A549 (cell line): ENCODE data around the gene PPP1R1A. TPM values are rescaled to one million over a fixed set of nuclear protein-coding genes. Genes with fewer than 3 reads are reported as not detected.

Source experiments
- ATAC-seq, 2 experiments: fragments of 200-7000 bp in 1 of 2; fragments of >200 bp in 1 of 2; cut with Nextera tagmentation in 1 of 2; cut with Tn5 transposase in 1 of 2; 3 replicates each; pipeline versions ENCODE4 v1.8.0 to v1.9.1; 2018 to 2020; ENCODE audit warnings: mild to moderate bottlenecking in 1 of 2, moderate library complexity in 1 of 2
- CTCF ChIA-PET: fragments of 300-600 bp; sonication (Branson Sonifier 250); formaldehyde crosslinking; extraction: SDS; loops from one replicate; lab custom pipeline; 2021; ENCODE audit warnings: antibody characterized with exemption, inconsistent platforms; lab: Yijun Ruan, JAX
- POLR2A ChIA-PET: fragments of 350-600 bp; formaldehyde crosslinking; extraction: SDS; loops from one replicate; lab custom pipeline; 2021; ENCODE audit warnings: antibody characterized with exemption, inconsistent platforms; lab: Yijun Ruan, JAX
- DNase-seq, 2 experiments: peaks; one replicate each; pipeline versions ENCODE4 v3.0.0 to v3.0.0-alpha.2; 2011 to 2016; ENCODE audit warnings: low read depth in 1 of 2, low spot score in 1 of 2
- FAIRE-seq: peaks from 2 replicates; lab custom pipeline; 2011; peaks lifted over from hg19 to GRCh38; lab: Jason Lieb, UNC
- H3K27ac ChIP-seq, 2 experiments: fragments of >200 bp; sonication (Bioruptor Twin); formaldehyde crosslinking; 3 replicates each; pipeline ENCODE4 v1.5.1; 2016 to 2017
- H3K4me1 ChIP-seq: fragments of >200 bp; sonication (Bioruptor Twin); formaldehyde crosslinking; 3 replicates; pipeline ENCODE4 v1.6.1; 2016
- H3K4me2 ChIP-seq: fragments of >200 bp; sonication (Bioruptor Twin); formaldehyde crosslinking; 3 replicates; pipeline ENCODE4 v1.6.1; 2016
- H3K4me3 ChIP-seq: fragments of >200 bp; sonication (Bioruptor Twin); formaldehyde crosslinking; 3 replicates; pipeline ENCODE4 v1.5.1; 2016
- H3K9me3 ChIP-seq: fragments of >200 bp; sonication (Bioruptor Twin); formaldehyde crosslinking; 3 replicates; pipeline ENCODE4 v1.6.1; 2016
- BHLHE40 ChIP-seq: IDR thresholded peaks from 2 replicates; pipeline ENCODE4 v1.6.1; 2012; ENCODE audit warnings: low read depth, low read length, inconsistent platforms
- CEBPB ChIP-seq, 2 experiments: fragments of >200 bp in 1 of 2; sonication (Bioruptor Twin) in 1 of 2; formaldehyde crosslinking in 1 of 2; IDR thresholded peaks; 2 replicates each; pipeline ENCODE4 v1.6.1; 2012 to 2016
- CHD2 ChIP-seq: fragments of 150-350 bp; IDR thresholded peaks from 2 replicates; pipeline ENCODE4 v1.6.1; 2014; ENCODE audit warnings: low read length; ENCODE audit not compliant: partially characterized antibody
- EHMT2 ChIP-seq: fragments of 200-600 bp; sonication (generic); IDR thresholded peaks from 2 replicates; pipeline ENCODE4 v1.6.1; 2016; ENCODE audit warnings: antibody characterized with exemption, low read depth, mild to moderate bottlenecking, moderate library complexity
- ESRRA ChIP-seq: fragments of 150-350 bp; IDR thresholded peaks from 2 replicates; pipeline ENCODE4 v1.6.1; 2014; ENCODE audit warnings: mild to moderate bottlenecking, low read length, borderline replicate concordance
- FOXS1 ChIP-seq: fragments of 250-450 bp; sonication (Bioruptor Pico); IDR thresholded peaks from 2 replicates; pipeline ENCODE4 v1.5.0; 2020; ENCODE audit warnings: mild to moderate bottlenecking, moderate library complexity
- GATA3 ChIP-seq: IDR thresholded peaks from 2 replicates; pipeline ENCODE4 v1.6.1; 2012; ENCODE audit warnings: borderline replicate concordance
- HDAC2 ChIP-seq: fragments of 200-600 bp; sonication (generic); IDR thresholded peaks from 2 replicates; pipeline ENCODE4 v1.6.1; 2016
- HEYL ChIP-seq: fragments of 250-450 bp; sonication (Bioruptor Pico); IDR thresholded peaks from 2 replicates; pipeline ENCODE4 v1.8.0; 2021; ENCODE audit warnings: mild to moderate bottlenecking, moderate library complexity
- KDM1A ChIP-seq: fragments of 200-600 bp; sonication (generic); IDR thresholded peaks from 2 replicates; pipeline ENCODE4 v1.6.1; 2016; ENCODE audit warnings: low read depth, mild to moderate bottlenecking
- MAFK ChIP-seq: fragments of 450-650 bp; IDR thresholded peaks from 2 replicates; pipeline ENCODE4 v1.6.1; 2014; ENCODE audit not compliant: partially characterized antibody
- NFE2L2 ChIP-seq: fragments of 150-350 bp; conservative IDR thresholded peaks from 2 replicates; pipeline ENCODE4 v1.6.1; 2014; ENCODE audit warnings: low read length
- NR3C1 ChIP-seq: fragments of >200 bp; sonication (Bioruptor Twin); formaldehyde crosslinking; IDR thresholded peaks from 3 replicates; pipeline ENCODE4 v1.6.1; 2017
- POLR2A ChIP-seq: IDR thresholded peaks from 2 replicates; pipeline ENCODE4 v1.6.1; 2012; ENCODE audit warnings: mild to moderate bottlenecking, low read length
- RCOR1 ChIP-seq: fragments of 150-350 bp; IDR thresholded peaks from 2 replicates; pipeline ENCODE4 v1.6.1; 2014; ENCODE audit warnings: antibody characterized with exemption, low read length, low read depth
- RFX5 ChIP-seq: fragments of 450-650 bp; IDR thresholded peaks from 2 replicates; pipeline ENCODE4 v1.7.1; 2014; ENCODE audit warnings: antibody characterized with exemption, mild to moderate bottlenecking, moderate library complexity
- RNF2 ChIP-seq: fragments of 200-600 bp; sonication (generic); IDR thresholded peaks from 2 replicates; pipeline ENCODE4 v1.6.1; 2016; ENCODE audit warnings: low read depth, mild to moderate bottlenecking, antibody characterized with exemption, moderate library complexity, borderline replicate concordance
- SMC3 ChIP-seq: fragments of >200 bp; sonication (Bioruptor Twin); formaldehyde crosslinking; IDR thresholded peaks from 3 replicates; pipeline ENCODE4 v1.6.1; 2018; ENCODE audit warnings: inconsistent platforms
- TP53 ChIP-seq: fragments of 250-450 bp; sonication (Bioruptor Pico); IDR thresholded peaks from 2 replicates; pipeline ENCODE4 v1.5.0; 2021; ENCODE audit warnings: mild to moderate bottlenecking, moderate library complexity
- WGBS: methylation state at CpG from one replicate; pipeline ENCODE4 v1.1.6; 2017; ENCODE audit errors: missing lambda C conversion rate; 5-methylcytosine and 5-hydroxymethylcytosine counted together
- polyA plus RNA-seq, 4 experiments: library from polyadenylated mRNA; depleted of rRNA in 3 of 4; stranded (reverse); fragments of >200 nt; fragmentation: RNase III in 1 of 4; extraction: RNeasy Plus Mini Kit Qiagen cat#74134 plus additional on column Dnase treatment in 1 of 4; gene quantifications; 2 replicates in 3 of 4; 3 replicates in 1 of 4; pipeline ENCODE4 v1.2.3, GENCODE V29; 2011 to 2017
- TF ChIP-seq, protein P1 (sequence below): IDR thresholded peaks from 2 replicates; pipeline ENCODE4 v1.6.1; 2012
- TF ChIP-seq, protein P2 (sequence below): fragments of >200 bp; sonication (Bioruptor Twin); formaldehyde crosslinking; IDR thresholded peaks from 2 replicates; pipeline ENCODE4 v1.6.1; 2016
- TF ChIP-seq, protein P3 (sequence below): fragments of 250-450 bp; sonication (Bioruptor Pico); IDR thresholded peaks from 2 replicates; pipeline ENCODE4 v1.5.0; 2021; ENCODE audit warnings: mild to moderate bottlenecking, moderate library complexity, borderline replicate concordance

PPP1R1A gene
- polyA plus RNA-seq, 2 of the 4 experiments (the other 2 are of a cell fraction), result 0.09 TPM; not detected in 1

DNA sequence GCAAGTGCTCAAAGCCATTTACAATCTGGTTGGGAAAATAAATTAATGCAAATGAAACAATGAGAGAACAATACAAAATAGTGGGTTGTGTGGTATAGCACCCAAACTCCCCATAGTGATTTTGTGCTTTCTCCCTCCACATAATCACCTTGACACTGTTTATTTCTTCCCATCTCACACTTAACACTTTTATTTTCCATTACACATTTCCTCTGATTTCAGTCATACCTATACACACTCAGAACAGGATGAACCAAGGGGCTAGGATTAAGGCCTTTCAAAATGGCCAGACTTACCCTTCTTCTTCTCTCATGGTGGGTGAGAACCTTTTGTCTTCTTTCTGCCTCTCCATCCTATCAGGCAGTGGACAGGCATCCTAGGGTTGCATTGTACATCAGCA is 53.0 kb downstream of the PPP1R1A start:
- ChIA-PET POLR2A (no interaction called here), CTCF (no interaction called here)
- TF ChIP-seq CEBPB (IDR thresholded peaks at IDR 0.05) (no peak), RFX5 (no peak), RNF2 (no peak), RCOR1 (no peak), NR3C1 (no peak), TP53 (CRISPR knock-in tag) (no peak), MAFK (no peak), FOXS1 (no peak), ESRRA (no peak), HDAC2 (no peak), NFE2L2 (no peak), EHMT2 (no peak), HEYL (CRISPR knock-in tag) (no peak), POLR2A (no peak), KDM1A (no peak), CHD2 (no peak), GATA3 (no peak)
- TF ChIP-seq, protein P1, sequence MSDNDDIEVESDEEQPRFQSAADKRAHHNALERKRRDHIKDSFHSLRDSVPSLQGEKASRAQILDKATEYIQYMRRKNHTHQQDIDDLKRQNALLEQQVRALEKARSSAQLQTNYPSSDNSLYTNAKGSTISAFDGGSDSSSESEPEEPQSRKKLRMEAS, result no peak
- TF ChIP-seq, protein P2, sequence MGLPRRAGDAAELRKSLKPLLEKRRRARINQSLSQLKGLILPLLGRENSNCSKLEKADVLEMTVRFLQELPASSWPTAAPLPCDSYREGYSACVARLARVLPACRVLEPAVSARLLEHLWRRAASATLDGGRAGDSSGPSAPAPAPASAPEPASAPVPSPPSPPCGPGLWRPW, result no peak
- TF ChIP-seq, protein P3, sequence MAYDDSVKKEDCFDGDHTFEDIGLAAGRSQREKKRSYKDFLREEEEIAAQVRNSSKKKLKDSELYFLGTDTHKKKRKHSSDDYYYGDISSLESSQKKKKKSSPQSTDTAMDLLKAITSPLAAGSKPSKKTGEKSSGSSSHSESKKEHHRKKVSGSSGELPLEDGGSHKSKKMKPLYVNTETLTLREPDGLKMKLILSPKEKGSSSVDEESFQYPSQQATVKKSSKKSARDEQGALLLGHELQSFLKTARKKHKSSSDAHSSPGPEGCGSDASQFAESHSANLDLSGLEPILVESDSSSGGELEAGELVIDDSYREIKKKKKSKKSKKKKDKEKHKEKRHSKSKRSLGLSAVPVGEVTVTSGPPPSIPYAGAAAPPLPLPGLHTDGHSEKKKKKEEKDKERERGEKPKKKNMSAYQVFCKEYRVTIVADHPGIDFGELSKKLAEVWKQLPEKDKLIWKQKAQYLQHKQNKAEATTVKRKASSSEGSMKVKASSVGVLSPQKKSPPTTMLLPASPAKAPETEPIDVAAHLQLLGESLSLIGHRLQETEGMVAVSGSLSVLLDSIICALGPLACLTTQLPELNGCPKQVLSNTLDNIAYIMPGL (CRISPR knock-in tag), result no peak
- Histone ChIP-seq H3K4me3 (no peak overlapping the region), H3K4me1 (no peaks in the 10 kb centered on the region), H3K4me2 (no peak overlapping the region), H3K27ac (no peak overlapping the region), H3K9me3 (no peaks in the 10 kb centered on the region)
- ATAC-seq (no peak), DNase-seq (no peak), FAIRE-seq (no peak)

DNA sequence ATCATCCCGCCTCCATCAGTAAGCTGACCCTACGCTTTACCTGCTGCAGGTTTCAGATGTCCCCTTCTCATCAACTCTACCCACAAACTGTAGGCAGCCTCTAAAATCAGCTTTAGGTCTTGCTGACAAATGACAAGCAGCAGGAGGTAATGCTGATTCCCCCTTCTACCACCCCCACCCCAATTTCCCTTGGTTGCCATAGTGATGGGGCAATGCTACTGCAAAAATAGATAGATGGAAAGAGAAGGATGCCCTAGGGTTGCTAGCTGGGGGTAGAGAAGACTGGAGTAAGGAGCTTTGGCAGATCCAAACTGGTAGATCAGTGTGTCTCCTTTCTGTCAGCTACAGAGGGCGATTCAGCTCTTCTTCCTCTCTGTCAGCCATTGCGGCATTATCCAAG is 58.9 kb downstream of the PPP1R1A start:
- CTCF ChIA-PET, result interaction anchor here (1.3 kb wide), 1 partner anchor 67 kb away, joined by 3 read pairs; no protein-coding TSS in a partner anchor
- Histone ChIP-seq H3K4me1 (no peaks in the 10 kb centered on the region), H3K9me3 (no peaks in the 10 kb centered on the region), H3K27ac (no peak overlapping the region), H3K4me2 (no peak overlapping the region), H3K4me3 (no peak overlapping the region)
- no peak for FAIRE-seq
- POLR2A ChIA-PET, result no interaction called here
- TF ChIP-seq POLR2A (no peak), BHLHE40 (no peak), SMC3 (no peak)
- TF ChIP-seq, protein P3 (CRISPR knock-in tag), result no peak
- DNase-seq, result no peak
- WGBS, result 53% methylated on average over 4 of the region's 4 CpGs
- no peak for ATAC-seq

Other genes with a start within 250 kb of the PPP1R1A start
- not detected in 2 replicates for gene GPR84, start 224.2 kb downstream of the PPP1R1A start, polyA plus RNA-seq (2011; rRNA removed)
- gene GPR84, start 224.2 kb downstream of the PPP1R1A start, polyA plus RNA-seq (2017; fragmentation: RNase III; extraction: RNeasy Plus Mini Kit Qiagen cat#74134 plus additional on column Dnase treatment), result 0.04 TPM in 1 of 3 replicates, not detected in the others
- gene ZNF385A, start 203.9 kb downstream of the PPP1R1A start, polyA plus RNA-seq (2011; rRNA removed), result 1.8 and 3.0 TPM in 2 replicates
- gene ZNF385A, start 203.9 kb downstream of the PPP1R1A start, polyA plus RNA-seq (2017; fragmentation: RNase III; extraction: RNeasy Plus Mini Kit Qiagen cat#74134 plus additional on column Dnase treatment), result 10.0 to 14.9 TPM (median 14.1 TPM) in 3 replicates
- gene ITGA5, start 169.4 kb downstream of the PPP1R1A start, polyA plus RNA-seq (2011; rRNA removed), result 31.7 and 36.1 TPM in 2 replicates
- gene ITGA5, start 169.4 kb downstream of the PPP1R1A start, polyA plus RNA-seq (2017; fragmentation: RNase III; extraction: RNeasy Plus Mini Kit Qiagen cat#74134 plus additional on column Dnase treatment), result 21.5 to 30.0 TPM (median 27.2 TPM) in 3 replicates
- not detected in 2 replicates for gene GTSF1, start 115.1 kb downstream of the PPP1R1A start, polyA plus RNA-seq (2011; rRNA removed)
- gene GTSF1, start 115.1 kb downstream of the PPP1R1A start, polyA plus RNA-seq (2017; fragmentation: RNase III; extraction: RNeasy Plus Mini Kit Qiagen cat#74134 plus additional on column Dnase treatment), result not detected in 3 replicates
- 0.07 and 0.08 TPM in 2 replicates for gene NCKAP1L, start 90.9 kb downstream of the PPP1R1A start, polyA plus RNA-seq (2011; rRNA removed)
- 0.01 TPM in 1 of 3 replicates, not detected in the others for gene NCKAP1L, start 90.9 kb downstream of the PPP1R1A start, polyA plus RNA-seq (2017; fragmentation: RNase III; extraction: RNeasy Plus Mini Kit Qiagen cat#74134 plus additional on column Dnase treatment)
- gene PDE1B, start 39.1 kb downstream of the PPP1R1A start, polyA plus RNA-seq (2011; rRNA removed), result 0.08 TPM in 1 of 2 replicates, not detected in the other
- 0.04 to 0.05 TPM in 2 of 3 replicates, not detected in the other for gene PDE1B, start 39.1 kb downstream of the PPP1R1A start, polyA plus RNA-seq (2017; fragmentation: RNase III; extraction: RNeasy Plus Mini Kit Qiagen cat#74134 plus additional on column Dnase treatment)
- gene LACRT, start 46.2 kb upstream of the PPP1R1A start, polyA plus RNA-seq (2011; rRNA removed), result not detected in 2 replicates
- gene LACRT, start 46.2 kb upstream of the PPP1R1A start, polyA plus RNA-seq (2017; fragmentation: RNase III; extraction: RNeasy Plus Mini Kit Qiagen cat#74134 plus additional on column Dnase treatment), result not detected in 3 replicates
- not detected in 2 replicates for gene DCD, start 59.7 kb upstream of the PPP1R1A start, polyA plus RNA-seq (2011; rRNA removed)
- not detected in 3 replicates for gene DCD, start 59.7 kb upstream of the PPP1R1A start, polyA plus RNA-seq (2017; fragmentation: RNase III; extraction: RNeasy Plus Mini Kit Qiagen cat#74134 plus additional on column Dnase treatment)